ENCODE data around the gene HDDC2.

Gene HDDC2

DNA sequence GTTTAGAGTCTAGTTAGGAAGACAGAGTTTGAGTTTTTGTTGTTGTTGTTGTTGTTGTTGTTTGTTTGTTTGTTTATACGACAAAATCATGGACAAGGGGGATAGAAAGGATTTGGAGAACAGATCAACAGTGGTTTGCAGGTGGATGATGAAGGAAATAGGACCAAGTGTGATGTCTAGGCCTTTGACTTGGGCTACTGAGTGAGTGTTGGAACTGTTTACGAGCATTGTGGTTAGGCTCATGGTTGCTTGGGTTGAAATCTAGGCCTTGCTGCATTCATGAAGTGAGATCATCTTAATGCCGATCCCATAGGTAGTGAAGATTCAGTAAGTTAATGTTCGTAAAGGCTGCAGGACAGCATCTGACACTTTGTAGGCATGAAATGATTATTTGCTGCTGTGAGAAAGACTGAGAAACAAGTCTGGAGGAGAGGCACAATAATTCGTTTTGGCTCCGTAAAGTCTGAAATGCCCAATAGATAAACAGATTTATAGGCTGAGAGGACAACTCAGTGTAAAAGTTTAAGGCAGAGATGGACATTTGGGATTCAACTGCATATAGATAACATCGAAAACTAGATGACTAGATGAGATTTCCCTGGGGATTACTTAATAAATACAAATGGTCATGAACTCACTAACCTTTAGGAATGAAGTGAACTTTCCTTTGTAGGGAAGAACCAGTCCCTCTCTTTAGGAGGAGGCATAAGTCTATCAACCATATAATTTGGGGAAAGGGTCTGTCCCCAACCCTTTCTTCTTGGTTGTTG is 70.0 kb downstream of the HDDC2 start:
- no peak for DNase-seq

DNA sequence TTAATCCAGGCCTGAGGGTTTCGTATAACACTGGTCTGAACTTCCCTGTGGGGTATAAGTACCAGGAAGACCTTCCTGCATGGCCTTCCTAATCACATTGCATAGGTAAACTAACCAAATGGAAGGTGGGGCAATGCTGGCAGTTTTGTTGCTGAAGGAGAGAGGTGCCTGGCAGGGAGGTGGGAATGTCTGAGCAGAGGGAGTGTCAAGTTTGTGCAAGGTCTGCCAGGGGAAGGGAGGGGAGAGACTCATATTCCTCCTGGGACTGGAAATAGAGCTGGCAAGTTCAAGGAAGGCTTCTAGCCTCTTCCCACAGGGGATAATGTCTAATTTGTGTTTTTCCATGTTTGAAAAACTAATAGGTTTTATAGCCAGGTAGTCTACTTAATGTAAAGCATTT is 70.6 kb downstream of the HDDC2 start:
- no peak for DNase-seq

DNA sequence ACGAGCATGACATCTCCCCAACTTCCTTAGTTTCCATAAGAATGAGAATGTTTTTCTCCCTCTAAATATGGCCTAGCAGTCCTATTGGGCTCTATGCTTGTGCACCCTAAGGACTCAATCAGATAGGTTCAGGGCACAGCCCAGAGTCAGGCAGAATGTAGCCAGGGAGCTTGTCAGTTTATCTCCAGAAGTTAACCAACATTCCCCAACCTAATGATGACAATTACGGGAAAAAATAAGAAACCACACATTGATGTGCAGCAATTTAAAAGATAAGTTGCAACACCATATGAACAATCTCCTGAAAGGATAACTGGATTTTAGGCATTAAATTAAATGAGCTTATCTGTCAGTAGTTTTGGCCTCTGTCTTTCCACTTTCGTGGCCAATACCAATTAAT is 71.1 kb downstream of the HDDC2 start:
- no peak for DNase-seq

DNA sequence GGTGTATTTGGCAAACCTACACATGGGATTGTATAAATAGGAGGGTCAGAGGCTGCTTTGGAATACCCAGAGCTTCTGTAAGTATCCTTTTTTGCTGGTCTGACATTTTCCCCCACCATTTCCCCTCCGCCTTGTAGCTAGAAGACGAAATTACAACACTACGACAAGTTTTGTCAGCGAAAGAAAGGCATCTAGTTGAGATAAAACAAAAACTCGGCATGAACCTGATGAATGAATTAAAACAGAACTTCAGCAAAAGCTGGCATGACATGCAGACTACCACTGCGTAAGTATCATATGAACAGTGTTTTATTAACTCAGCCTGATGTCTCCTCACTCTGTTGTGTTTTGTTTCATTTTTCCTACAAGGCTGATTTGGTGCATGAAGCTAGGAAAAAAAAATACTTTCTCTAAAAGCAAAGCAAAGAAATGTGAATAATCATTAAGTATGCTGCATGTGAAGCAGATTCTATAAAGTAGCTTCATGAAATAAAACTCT is 72.7 kb downstream of the HDDC2 start:
- DNase-seq = no peak

DNA sequence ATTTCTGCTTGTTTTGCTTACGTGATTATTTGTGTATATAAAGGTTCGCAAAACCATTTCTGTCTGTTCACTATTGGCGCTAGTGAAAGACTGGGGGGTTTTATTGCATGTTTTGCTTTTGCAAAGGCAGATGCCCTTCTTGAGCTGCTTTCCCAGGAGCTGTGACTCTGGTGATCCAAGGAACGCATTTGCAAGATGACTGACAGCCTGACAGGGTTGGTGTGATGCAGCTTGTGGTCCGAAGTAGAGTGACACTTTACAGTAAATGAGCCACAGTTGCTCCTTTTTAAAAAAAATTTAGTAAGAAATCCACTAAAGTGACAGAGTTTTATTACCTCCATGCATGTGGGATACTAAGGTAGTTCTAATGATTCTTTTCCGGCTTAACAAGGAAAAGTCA is 74.5 kb downstream of the HDDC2 start:
- no peak for DNase-seq

All from SHP77 (cell line).